GM12873 (cell line): Measurements from ENCODE around the gene TRERF1.

Source experiments
- TF ChIP-seq, protein P1 (sequence below): IDR thresholded peaks from 2 replicates; pipeline ENCODE4 v1.5.1; 2012; ENCODE audit warnings: low read depth, mild to moderate bottlenecking, moderate library complexity, low read length, control low read depth; ENCODE audit not compliant: insufficient read depth; ENCODE audit errors: missing control alignments

TRERF1 gene

DNA sequence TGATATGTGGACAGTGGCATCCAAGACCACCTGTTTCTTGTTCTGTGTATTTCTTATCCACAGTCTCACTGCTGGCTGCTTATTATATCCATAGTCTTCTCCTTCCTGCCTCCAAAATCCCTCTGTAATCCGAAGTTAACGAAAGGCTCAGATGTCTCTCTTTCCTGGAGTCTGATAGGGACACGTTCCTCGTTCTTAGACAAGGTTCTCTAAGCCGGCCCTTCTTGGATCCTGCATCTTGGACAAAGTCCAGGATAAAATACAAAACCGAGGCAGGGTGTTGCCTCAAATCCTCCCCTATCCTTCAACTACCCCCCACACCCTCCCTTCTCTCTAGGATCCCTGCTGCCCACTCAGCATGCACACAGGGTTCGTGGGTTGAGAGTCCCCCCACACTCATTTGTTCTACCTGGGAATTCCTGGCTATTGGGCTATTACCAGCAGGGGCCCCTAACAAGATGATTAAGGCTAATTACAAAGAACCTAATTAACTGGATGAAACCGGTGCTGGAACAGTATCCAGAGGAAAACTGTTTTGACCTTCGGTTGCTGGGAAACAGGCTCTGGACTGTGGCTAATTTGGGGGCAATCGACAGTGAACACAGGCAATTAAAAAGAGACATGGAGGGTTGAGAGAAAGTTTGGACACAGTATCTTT, 201.3 kb downstream of the TRERF1 start:
- TF ChIP-seq, protein P1, sequence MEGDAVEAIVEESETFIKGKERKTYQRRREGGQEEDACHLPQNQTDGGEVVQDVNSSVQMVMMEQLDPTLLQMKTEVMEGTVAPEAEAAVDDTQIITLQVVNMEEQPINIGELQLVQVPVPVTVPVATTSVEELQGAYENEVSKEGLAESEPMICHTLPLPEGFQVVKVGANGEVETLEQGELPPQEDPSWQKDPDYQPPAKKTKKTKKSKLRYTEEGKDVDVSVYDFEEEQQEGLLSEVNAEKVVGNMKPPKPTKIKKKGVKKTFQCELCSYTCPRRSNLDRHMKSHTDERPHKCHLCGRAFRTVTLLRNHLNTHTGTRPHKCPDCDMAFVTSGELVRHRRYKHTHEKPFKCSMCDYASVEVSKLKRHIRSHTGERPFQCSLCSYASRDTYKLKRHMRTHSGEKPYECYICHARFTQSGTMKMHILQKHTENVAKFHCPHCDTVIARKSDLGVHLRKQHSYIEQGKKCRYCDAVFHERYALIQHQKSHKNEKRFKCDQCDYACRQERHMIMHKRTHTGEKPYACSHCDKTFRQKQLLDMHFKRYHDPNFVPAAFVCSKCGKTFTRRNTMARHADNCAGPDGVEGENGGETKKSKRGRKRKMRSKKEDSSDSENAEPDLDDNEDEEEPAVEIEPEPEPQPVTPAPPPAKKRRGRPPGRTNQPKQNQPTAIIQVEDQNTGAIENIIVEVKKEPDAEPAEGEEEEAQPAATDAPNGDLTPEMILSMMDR: no peak

DNA sequence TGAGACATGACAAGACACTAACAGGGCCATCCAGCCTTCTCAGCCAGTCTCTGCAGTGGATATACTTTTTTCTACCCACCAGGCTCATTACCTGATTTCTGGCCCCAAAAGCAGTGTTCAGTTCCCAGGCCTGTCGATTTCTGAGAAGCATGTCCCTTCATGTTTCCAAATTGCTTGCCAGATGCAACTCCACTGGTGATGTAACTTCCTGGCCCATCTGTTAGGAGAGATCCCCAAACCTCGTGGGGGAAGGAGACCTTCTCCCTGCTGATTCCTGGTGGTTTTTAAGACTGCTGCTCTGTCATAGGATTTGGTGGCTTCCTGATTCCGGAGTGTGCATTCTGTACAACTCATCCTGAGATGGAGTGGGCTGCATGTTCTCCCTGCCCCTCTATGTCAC, 202.4 kb downstream of the TRERF1 start:
- TF ChIP-seq, protein P1: no peak

GRCh38 chr6:42243046-42243445, 208.7 kb downstream of the TRERF1 start:
- TF ChIP-seq, protein P1: no peak

- TF ChIP-seq, protein P1: no peak
Observed at GRCh38 chr6:42241915-42242314, 209.8 kb downstream of the TRERF1 start.

DNA sequence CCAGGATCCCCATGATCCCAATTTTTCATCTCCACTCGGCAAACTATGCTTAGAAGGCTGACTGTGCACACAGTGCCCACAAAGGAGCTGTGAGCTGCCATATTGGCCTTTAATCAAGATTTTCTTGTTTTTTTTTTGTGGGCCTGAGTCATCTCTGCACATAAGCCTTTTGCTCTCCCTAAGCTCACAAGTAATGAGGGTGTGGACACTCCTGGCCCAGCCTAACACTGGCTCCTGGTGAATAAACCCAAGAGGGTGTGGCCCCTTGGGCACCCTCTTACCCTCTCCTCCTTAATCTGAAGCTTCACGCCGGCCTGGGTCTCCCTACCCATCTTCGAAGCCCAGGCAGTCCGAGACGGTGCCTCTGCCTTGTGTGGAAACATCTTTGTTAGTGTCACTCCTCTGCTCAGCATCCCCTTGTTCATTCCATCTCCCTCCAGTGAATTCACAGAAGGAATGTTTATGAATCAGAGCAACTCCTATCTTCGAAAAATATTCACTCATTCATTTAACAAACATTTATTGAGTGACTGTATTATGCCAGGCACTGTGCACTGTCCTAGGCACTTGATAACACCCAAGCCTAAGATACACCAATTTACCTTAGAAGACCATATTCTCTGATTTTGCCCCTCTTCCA, 211.9 kb downstream of the TRERF1 start:
- TF ChIP-seq, protein P1: no peak

- TF ChIP-seq, protein P1: no peak
Observed at GRCh38 chr6:42239333-42239732, 212.4 kb downstream of the TRERF1 start.

DNA sequence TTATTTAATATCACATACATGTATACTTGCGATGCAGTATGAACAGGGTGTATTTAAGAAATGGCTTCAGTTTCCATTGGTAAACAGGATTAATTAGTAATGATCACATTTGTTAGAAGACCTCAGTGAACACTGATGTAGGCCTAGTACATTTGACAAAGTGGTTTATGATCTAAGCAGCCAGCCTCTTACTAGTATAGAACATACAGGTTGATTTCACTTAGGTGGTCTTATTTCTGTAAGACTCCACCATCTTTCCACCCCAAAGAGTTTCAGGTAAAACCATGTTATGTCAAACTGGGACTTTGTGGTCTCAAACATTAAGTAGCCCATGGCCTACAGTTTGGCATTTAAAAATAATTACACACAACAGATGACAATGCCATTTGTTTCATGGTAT, 213.9 kb downstream of the TRERF1 start:
- TF ChIP-seq, protein P1: no peak
